ENCODE data around the gene MATCAP1.

- TF ChIP-seq GABPA (IDR thresholded peaks at IDR 0.05; ENCODE audit: low read depth) = no peak
- no peak for TF ChIP-seq POLR2AphosphoS5 (IDR thresholded peaks at IDR 0.05; ENCODE audit: low read depth, low read length)
- TF ChIP-seq CTCF (IDR thresholded peaks at IDR 0.05) = no peak
- no peak for TF ChIP-seq EP300 (IDR thresholded peaks at IDR 0.05; ENCODE audit: borderline replicate concordance in 1 of 2, low read depth in 1 of 2, low read length in 1 of 2)
- no peak for TF ChIP-seq USF2 (IDR thresholded peaks at IDR 0.05; ENCODE audit: borderline replicate concordance, low read depth, low read length)
- no peak for TF ChIP-seq NFIC (IDR thresholded peaks at IDR 0.05; ENCODE audit: borderline replicate concordance)
- TF ChIP-seq JUND (IDR thresholded peaks at IDR 0.05) = no peak
- TF ChIP-seq TAF1 (IDR thresholded peaks at IDR 0.05; ENCODE audit: borderline replicate concordance, low read depth, low read length) = no peak
- TF ChIP-seq TEAD4 (IDR thresholded peaks at IDR 0.05; ENCODE audit: borderline replicate concordance, insufficient read depth) = no peak
These were observed 42.6 kb upstream of the MATCAP1 start for GRCh38 chr16:67226295-67226803.

All from SK-N-SH (cell line).